D721Med (cell line): ENCODE measurements around the gene PEX7.

Experiments used
- DNase-seq: peaks from one replicate; pipeline ENCODE4 v3.0.0; 2011; ENCODE audit warnings: low spot score; ENCODE audit not compliant: insufficient read length
- FAIRE-seq: peaks from 2 replicates; lab custom pipeline; 2011; peaks lifted over from hg19 to GRCh38; lab: Jason Lieb, UNC
- TF ChIP-seq, protein P1 (sequence below): IDR thresholded peaks from 2 replicates; pipeline ENCODE4 v1.5.1; 2012; ENCODE audit warnings: mild to moderate bottlenecking, control low read depth; ENCODE audit not compliant: insufficient read depth; ENCODE audit errors: missing control alignments

Gene PEX7

DNA sequence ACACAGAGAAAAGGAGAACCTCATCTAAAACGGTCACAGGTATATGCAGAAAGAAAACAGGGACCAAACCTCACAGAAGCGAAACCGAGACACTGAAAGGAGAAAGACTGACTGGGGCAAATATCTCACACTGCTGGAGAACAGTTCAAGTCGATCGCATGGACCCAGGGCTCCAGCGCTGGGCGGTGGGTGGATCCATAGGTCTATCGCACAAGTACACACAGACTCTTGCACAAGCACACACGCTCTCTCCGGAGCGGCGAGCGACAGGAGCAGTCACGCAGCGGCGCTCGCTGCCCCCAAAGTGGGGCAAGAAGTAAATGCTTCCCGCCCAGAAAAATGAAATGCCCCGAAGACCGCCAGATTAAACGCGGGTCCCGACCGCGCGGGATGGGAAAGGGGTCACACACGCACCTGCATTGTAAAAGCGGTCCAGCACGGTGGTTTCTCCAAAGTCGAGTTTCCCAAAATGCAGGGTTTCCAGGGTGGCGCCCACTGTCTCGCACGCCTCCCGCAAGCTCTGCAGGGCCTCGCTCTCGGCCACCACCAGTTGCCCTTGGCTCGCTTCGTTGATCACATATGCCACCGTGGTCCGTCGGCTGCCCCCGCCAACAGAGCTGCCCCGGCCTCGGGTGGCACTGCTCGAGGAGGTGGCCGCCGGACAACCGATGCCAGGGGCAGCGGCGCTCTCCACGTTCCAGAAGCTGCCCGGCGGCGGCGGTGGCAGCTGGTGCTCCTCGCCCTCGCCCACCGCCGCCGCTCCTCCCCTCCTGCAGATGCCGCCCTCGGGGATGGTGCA lies 30.9 kb upstream of the PEX7 start:
- TF ChIP-seq, protein P1, sequence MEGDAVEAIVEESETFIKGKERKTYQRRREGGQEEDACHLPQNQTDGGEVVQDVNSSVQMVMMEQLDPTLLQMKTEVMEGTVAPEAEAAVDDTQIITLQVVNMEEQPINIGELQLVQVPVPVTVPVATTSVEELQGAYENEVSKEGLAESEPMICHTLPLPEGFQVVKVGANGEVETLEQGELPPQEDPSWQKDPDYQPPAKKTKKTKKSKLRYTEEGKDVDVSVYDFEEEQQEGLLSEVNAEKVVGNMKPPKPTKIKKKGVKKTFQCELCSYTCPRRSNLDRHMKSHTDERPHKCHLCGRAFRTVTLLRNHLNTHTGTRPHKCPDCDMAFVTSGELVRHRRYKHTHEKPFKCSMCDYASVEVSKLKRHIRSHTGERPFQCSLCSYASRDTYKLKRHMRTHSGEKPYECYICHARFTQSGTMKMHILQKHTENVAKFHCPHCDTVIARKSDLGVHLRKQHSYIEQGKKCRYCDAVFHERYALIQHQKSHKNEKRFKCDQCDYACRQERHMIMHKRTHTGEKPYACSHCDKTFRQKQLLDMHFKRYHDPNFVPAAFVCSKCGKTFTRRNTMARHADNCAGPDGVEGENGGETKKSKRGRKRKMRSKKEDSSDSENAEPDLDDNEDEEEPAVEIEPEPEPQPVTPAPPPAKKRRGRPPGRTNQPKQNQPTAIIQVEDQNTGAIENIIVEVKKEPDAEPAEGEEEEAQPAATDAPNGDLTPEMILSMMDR = no peak
- FAIRE-seq (no peak), DNase-seq (no peak)

DNA sequence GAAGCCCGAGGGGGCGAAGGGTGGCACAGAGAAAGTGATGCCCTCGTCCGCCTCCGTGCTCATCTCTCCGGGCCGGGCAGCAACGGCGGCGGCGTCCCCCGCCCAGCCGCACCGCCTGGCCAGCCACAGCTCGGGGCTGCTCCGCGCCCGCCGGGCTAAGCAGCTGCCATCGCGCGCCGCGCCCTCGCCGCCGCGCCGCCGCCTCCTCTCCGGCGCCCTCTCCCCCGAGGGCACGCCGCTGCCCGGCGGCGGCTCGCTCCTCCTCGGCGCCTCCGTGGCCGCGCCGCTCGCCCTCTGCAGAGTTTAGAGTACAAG lies 30.3 kb upstream of the PEX7 start:
- DNase-seq = no peak

DNA sequence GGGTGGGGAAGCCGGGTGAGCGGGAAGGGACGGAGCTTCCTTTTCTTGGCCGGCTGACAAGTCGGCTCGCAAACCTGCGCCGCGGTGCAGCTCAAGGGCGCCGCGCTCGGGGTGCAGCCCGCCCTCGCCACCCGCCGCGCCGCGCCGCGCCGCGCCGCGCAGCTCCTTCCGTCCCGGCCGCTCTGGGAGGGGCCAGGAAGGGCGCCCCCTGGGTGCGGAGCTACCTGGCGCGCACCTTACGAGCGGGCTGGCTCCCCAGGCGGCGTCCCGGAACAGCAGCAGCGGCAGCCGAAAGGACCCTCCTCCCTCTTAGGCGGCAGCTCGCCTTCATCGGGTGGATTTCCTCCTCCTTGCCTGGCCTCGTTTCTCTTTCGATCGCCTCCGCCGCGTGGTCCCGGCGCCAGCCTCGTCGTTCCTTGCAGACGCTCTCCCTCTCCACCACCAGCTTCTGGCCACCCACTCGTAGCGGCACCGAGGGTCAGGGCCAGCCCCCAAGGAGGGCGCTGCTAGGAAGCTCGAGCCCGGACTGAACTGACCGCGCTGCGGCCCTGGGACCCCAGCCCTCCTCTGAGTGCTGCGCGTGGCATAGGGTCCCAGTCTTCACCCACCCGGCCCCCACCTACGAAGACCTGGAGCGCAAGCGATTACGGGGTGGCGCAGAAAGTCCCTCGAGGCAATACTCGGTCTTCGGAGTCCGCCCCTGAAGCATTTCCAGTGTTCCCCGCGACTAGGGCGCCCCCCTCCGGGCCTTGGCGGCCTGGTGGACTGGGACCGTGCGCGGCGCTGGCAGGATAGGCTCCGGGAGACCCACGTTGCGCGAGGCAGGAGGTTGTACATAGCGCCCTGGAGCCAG lies 29.8 kb upstream of the PEX7 start, which contains the start of gene MAP3K5:
Gene MAP3K5 (minus strand): TSS at position 68 of the 853 bp plus-strand sequence. CDS start 320 bp downstream, outside the sequence.
- FAIRE-seq = no peak
- no peak for DNase-seq
- TF ChIP-seq, protein P1 = peak; percentile 77

More for the DNA sequence above, 30.3 kb upstream of the PEX7 start:
- FAIRE-seq = no peak
- TF ChIP-seq, protein P1 = no peak

DNA sequence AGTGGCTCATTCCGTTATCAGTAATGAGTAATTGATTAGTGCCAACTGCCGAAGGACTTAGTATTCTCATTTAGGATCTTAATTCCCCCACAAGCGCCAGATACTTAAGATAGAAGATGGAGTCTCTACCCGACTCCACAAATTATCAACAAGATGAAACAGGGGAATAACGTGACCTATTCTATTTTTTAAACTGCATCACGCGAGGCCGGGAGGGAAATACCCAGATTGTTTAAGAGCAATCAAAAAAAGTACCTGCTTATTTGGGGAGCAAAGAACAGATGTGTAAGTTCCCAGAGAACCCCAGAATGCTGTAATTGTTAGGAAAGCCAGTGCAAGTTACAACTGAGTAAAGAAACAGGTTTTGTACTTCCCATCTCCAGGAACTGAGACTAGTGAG lies 29.0 kb upstream of the PEX7 start:
- no peak for DNase-seq
- FAIRE-seq = no peak
- TF ChIP-seq, protein P1 = no peak

DNA sequence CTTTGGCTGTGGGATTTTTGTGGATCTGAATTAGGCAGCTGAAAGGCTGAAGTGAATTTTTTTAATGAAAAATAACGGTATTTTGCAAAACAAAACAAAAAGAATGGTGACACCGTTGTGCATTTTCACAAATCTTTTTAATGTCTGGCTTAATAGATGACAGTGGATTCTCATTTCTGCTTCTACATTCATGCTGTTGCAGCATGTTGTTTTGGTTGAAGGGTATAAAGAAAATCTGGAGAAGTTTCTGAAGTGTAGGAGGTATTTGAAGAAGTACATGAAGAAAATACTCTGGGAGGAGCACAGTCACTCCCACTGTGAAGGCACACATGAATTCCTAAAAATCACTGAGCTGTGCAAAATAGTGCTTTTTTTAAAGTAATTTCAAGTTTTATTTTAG lies 27.0 kb upstream of the PEX7 start:
- TF ChIP-seq, protein P1 = no peak
- no peak for DNase-seq
- FAIRE-seq = no peak

DNA sequence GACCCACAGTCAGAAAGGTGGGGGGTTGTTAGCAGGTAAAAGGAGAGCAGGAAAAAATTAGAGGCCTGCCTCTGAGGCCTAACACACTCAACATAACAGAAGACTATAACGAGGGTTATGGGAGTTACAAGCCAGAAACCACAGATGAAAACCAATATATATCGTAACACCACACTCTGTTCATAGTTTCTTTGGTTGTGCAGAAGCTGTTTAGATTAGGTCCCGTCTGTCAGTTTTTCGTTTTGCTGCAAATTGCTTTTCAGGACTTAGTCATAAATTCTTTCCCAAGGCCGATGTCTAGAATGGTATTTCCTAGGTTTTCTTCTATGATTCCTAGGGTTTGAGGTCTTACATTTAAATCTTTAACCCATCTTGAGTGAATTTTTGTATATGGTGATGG lies 26.4 kb upstream of the PEX7 start:
- TF ChIP-seq, protein P1 = no peak
- DNase-seq = no peak
- FAIRE-seq = no peak
